ENCODE measurements around the gene KIZ.

The KIZ gene

GRCh38 chr20:21102603-21103311, 23.1 kb upstream of the KIZ start:
- peak overlapping the region; percentile 44 for H3K18ac ChIP-seq (ENCODE audit: low read length)
- no peak overlapping the region for H2BK12ac ChIP-seq (ENCODE audit: low read length)
- H3K79me1 ChIP-seq (ENCODE audit: low read depth, low read length) = peaks cover 2% of the 10 kb centered on the region
- no peak overlapping the region for H4K8ac ChIP-seq (ENCODE audit: low read depth, low read length)
- no peak overlapping the region for H2BK120ac ChIP-seq (ENCODE audit: low read depth, low read length)
- H3K9me3 ChIP-seq (replicated peaks in 1 of 2; ENCODE audit: control insufficient read depth in 2 of 2, insufficient read depth in 1 of 2, low read depth in 1 of 2, low read length in 2 of 2) = no peaks in the 10 kb centered on the region
- peaks cover 48 to 100% (median 92%) of the 10 kb centered on the region in 3 experiments for H3K27me3 ChIP-seq (ENCODE audit: control insufficient read depth in 3 of 3, insufficient read depth in 3 of 3, low read depth in 1 of 3, low read length in 3 of 3)
- peaks cover 19 to 26% of the 10 kb centered on the region in 2 donors for H3K4me1 ChIP-seq (ENCODE audit: control insufficient read depth in 2 of 2, insufficient read depth in 1 of 2, low read depth in 1 of 2, low read length in 2 of 2)
- H3K14ac ChIP-seq (ENCODE audit: low read length) = no peak overlapping the region
- no peak for DNase-seq (ENCODE audit: low spot score)
- H3K4me3 ChIP-seq (ENCODE audit: low read length in 2 of 2) = peak overlapping the region; percentile 10 to 17
- no peak overlapping the region for H3K27ac ChIP-seq (replicated peaks; ENCODE audit: low read length)
- no peak overlapping the region for H4K91ac ChIP-seq (ENCODE audit: low read depth, low read length, poor library complexity)
- peak overlapping the region; percentile 82 for H3K23ac ChIP-seq (ENCODE audit: low read depth, low read length, poor library complexity)
- no peak overlapping the region for H3K4ac ChIP-seq (ENCODE audit: low read length)
- H2BK15ac ChIP-seq (ENCODE audit: low read length) = no peak overlapping the region
- no peaks in the 10 kb centered on the region for H3K36me3 ChIP-seq (replicated peaks in 1 of 2; ENCODE audit: control insufficient read depth in 2 of 2, insufficient read depth in 2 of 2, low read length in 2 of 2)
- no peak overlapping the region for H2AK5ac ChIP-seq (ENCODE audit: low read depth, low read length)
- peak overlapping the region; percentile 94 for H2AFZ ChIP-seq (ENCODE audit: low read length)
- H3K9ac ChIP-seq (ENCODE audit: low read depth, low read length, poor library complexity) = peak overlapping the region; percentile 33
- H3K4me2 ChIP-seq (ENCODE audit: insufficient read depth, low read length, poor library complexity, severe bottlenecking) = peak overlapping the region; percentile 64
- no peak overlapping the region for H2BK5ac ChIP-seq (ENCODE audit: low read length)
- WGBS, 2 donors (ENCODE audit: extremely low coverage in 2 of 2, insufficient read length in 2 of 2, insufficient replicate concordance in 1 of 2) = no CpG with 5 or more reads among the region's 38 CpGs

- no peak overlapping the region for H4K8ac ChIP-seq (ENCODE audit: low read depth, low read length)
- H2BK120ac ChIP-seq (ENCODE audit: low read depth, low read length) = no peak overlapping the region
- H3K9ac ChIP-seq (ENCODE audit: low read depth, low read length, poor library complexity) = no peak overlapping the region
- H3K9me3 ChIP-seq (replicated peaks in 1 of 2; ENCODE audit: control insufficient read depth in 2 of 2, insufficient read depth in 1 of 2, low read depth in 1 of 2, low read length in 2 of 2) = no peaks in the 10 kb centered on the region
- H3K79me1 ChIP-seq (ENCODE audit: low read depth, low read length) = peaks cover 2% of the 10 kb centered on the region
- no peak overlapping the region for H2BK15ac ChIP-seq (ENCODE audit: low read length)
- no CpG with 5 or more reads among the region's 32 CpGs for WGBS, 2 donors (ENCODE audit: extremely low coverage in 2 of 2, insufficient read length in 2 of 2, insufficient replicate concordance in 1 of 2)
- H2AFZ ChIP-seq (ENCODE audit: low read length) = no peak overlapping the region
- H2BK12ac ChIP-seq (ENCODE audit: low read length) = no peak overlapping the region
- no peak overlapping the region for H3K14ac ChIP-seq (ENCODE audit: low read length)
- H2AK5ac ChIP-seq (ENCODE audit: low read depth, low read length) = no peak overlapping the region
- DNase-seq (ENCODE audit: low spot score) = no peak
- H3K27ac ChIP-seq (replicated peaks; ENCODE audit: low read length) = no peak overlapping the region
- H3K4ac ChIP-seq (ENCODE audit: low read length) = no peak overlapping the region
- no peak overlapping the region for H3K4me3 ChIP-seq (ENCODE audit: low read length in 2 of 2)
- peaks cover 48 to 100% (median 93%) of the 10 kb centered on the region in 3 experiments for H3K27me3 ChIP-seq (ENCODE audit: control insufficient read depth in 3 of 3, insufficient read depth in 3 of 3, low read depth in 1 of 3, low read length in 3 of 3)
- no peak overlapping the region for H3K23ac ChIP-seq (ENCODE audit: low read depth, low read length, poor library complexity)
- no peaks in the 10 kb centered on the region for H3K36me3 ChIP-seq (replicated peaks in 1 of 2; ENCODE audit: control insufficient read depth in 2 of 2, insufficient read depth in 2 of 2, low read length in 2 of 2)
- H3K4me2 ChIP-seq (ENCODE audit: insufficient read depth, low read length, poor library complexity, severe bottlenecking) = no peak overlapping the region
- H4K91ac ChIP-seq (ENCODE audit: low read depth, low read length, poor library complexity) = no peak overlapping the region
- H3K18ac ChIP-seq (ENCODE audit: low read length) = no peak overlapping the region
- no peak overlapping the region for H2BK5ac ChIP-seq (ENCODE audit: low read length)
- H3K4me1 ChIP-seq (ENCODE audit: control insufficient read depth in 2 of 2, insufficient read depth in 1 of 2, low read depth in 1 of 2, low read length in 2 of 2) = peaks cover 19 to 26% of the 10 kb centered on the region in 2 donors
Measured at GRCh38 chr20:21103582-21104465, 22.1 kb upstream of the KIZ start.

DNA sequence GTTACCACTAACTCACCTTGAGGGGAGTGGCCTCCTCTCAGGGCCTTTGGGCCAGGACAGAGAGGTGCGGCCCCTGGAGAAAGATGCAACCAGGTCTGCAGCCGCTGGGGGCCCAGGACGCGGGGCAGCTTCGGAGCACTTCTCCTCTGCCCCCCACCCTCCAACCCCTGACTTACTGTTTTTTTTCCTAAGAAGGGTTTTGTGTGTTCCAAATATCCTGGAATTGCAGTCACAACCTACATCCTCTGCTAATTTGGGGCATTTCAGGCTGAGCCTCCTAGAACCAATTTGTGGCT, 21.5 kb upstream of the KIZ start:
- Histone ChIP-seq H3K4me2 (ENCODE audit: insufficient read depth, low read length, poor library complexity, severe bottlenecking) (no peak overlapping the region), H2BK15ac (ENCODE audit: low read length) (no peak overlapping the region), H2AK5ac (ENCODE audit: low read depth, low read length) (no peak overlapping the region), H3K23ac (ENCODE audit: low read depth, low read length, poor library complexity) (no peak overlapping the region), H4K91ac (ENCODE audit: low read depth, low read length, poor library complexity) (no peak overlapping the region), H3K14ac (ENCODE audit: low read length) (no peak overlapping the region), H3K9ac (ENCODE audit: low read depth, low read length, poor library complexity) (no peak overlapping the region), H3K18ac (ENCODE audit: low read length) (no peak overlapping the region), H2AFZ (ENCODE audit: low read length) (no peak overlapping the region), H2BK120ac (ENCODE audit: low read depth, low read length) (no peak overlapping the region), H3K4me1 (ENCODE audit: control insufficient read depth in 2 of 2, insufficient read depth in 1 of 2, low read depth in 1 of 2, low read length in 2 of 2) (peaks cover 19 to 26% of the 10 kb centered on the region in 2 donors), H2BK5ac (ENCODE audit: low read length) (no peak overlapping the region), H4K8ac (ENCODE audit: low read depth, low read length) (no peak overlapping the region), H3K4ac (ENCODE audit: low read length) (no peak overlapping the region), H3K27ac (replicated peaks; ENCODE audit: low read length) (no peak overlapping the region), H3K27me3 (ENCODE audit: control insufficient read depth in 3 of 3, insufficient read depth in 3 of 3, low read depth in 1 of 3, low read length in 3 of 3) (peaks cover 48 to 100% (median 91%) of the 10 kb centered on the region in 3 experiments), H2BK12ac (ENCODE audit: low read length) (no peak overlapping the region), H3K4me3 (ENCODE audit: low read length in 2 of 2) (no peak overlapping the region), H3K9me3 (replicated peaks in 1 of 2; ENCODE audit: control insufficient read depth in 2 of 2, insufficient read depth in 1 of 2, low read depth in 1 of 2, low read length in 2 of 2) (no peaks in the 10 kb centered on the region), H3K36me3 (replicated peaks in 1 of 2; ENCODE audit: control insufficient read depth in 2 of 2, insufficient read depth in 2 of 2, low read length in 2 of 2) (no peaks in the 10 kb centered on the region), H3K79me1 (ENCODE audit: low read depth, low read length) (peaks cover 2% of the 10 kb centered on the region)
- WGBS, 2 donors (ENCODE audit: extremely low coverage in 2 of 2, insufficient read length in 2 of 2, insufficient replicate concordance in 1 of 2) = no CpG with 5 or more reads among the region's 5 CpGs
- no peak for DNase-seq (ENCODE audit: low spot score)

DNA sequence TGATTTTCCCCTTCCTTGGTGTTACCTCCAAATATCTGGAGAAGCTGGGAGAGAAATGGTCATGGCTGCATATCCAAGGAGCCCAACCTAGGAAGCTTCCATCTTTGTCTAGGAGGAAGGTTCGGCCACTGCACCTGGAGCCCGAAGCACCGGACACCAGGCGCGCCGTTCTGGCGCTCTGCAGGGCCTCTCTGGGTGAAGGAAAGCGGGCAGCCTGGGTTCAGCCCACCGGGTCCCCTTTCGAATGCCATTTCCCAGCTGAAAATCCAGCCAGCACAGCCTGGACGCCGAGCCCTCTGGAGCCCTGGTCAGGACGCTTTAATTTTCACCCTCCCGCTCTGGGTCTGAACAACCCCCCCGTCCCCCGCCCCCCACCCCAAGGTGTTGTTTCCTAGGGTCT, 21.0 kb upstream of the KIZ start:
- Histone ChIP-seq H2BK5ac (ENCODE audit: low read length) (no peak overlapping the region), H4K91ac (ENCODE audit: low read depth, low read length, poor library complexity) (no peak overlapping the region), H3K27me3 (ENCODE audit: control insufficient read depth in 3 of 3, insufficient read depth in 3 of 3, low read depth in 1 of 3, low read length in 3 of 3) (peaks cover 48 to 100% (median 86%) of the 10 kb centered on the region in 3 experiments), H3K23ac (ENCODE audit: low read depth, low read length, poor library complexity) (no peak overlapping the region), H3K4me2 (ENCODE audit: insufficient read depth, low read length, poor library complexity, severe bottlenecking) (no peak overlapping the region), H2AFZ (ENCODE audit: low read length) (peak overlapping the region; percentile 83), H3K4ac (ENCODE audit: low read length) (no peak overlapping the region), H2AK5ac (ENCODE audit: low read depth, low read length) (no peak overlapping the region), H2BK15ac (ENCODE audit: low read length) (no peak overlapping the region), H3K4me3 (ENCODE audit: low read length in 2 of 2) (no peak overlapping the region), H3K18ac (ENCODE audit: low read length) (no peak overlapping the region), H3K9ac (ENCODE audit: low read depth, low read length, poor library complexity) (no peak overlapping the region), H2BK12ac (ENCODE audit: low read length) (no peak overlapping the region), H3K14ac (ENCODE audit: low read length) (no peak overlapping the region), H3K79me1 (ENCODE audit: low read depth, low read length) (peaks cover 2% of the 10 kb centered on the region), H3K36me3 (replicated peaks in 1 of 2; ENCODE audit: control insufficient read depth in 2 of 2, insufficient read depth in 2 of 2, low read length in 2 of 2) (no peaks in the 10 kb centered on the region), H3K27ac (replicated peaks; ENCODE audit: low read length) (no peak overlapping the region), H3K9me3 (replicated peaks in 1 of 2; ENCODE audit: control insufficient read depth in 2 of 2, insufficient read depth in 1 of 2, low read depth in 1 of 2, low read length in 2 of 2) (no peaks in the 10 kb centered on the region), H3K4me1 (ENCODE audit: control insufficient read depth in 2 of 2, insufficient read depth in 1 of 2, low read depth in 1 of 2, low read length in 2 of 2) (peaks cover 19 to 26% of the 10 kb centered on the region in 2 donors), H2BK120ac (ENCODE audit: low read depth, low read length) (no peak overlapping the region), H4K8ac (ENCODE audit: low read depth, low read length) (no peak overlapping the region)
- WGBS, 2 donors (ENCODE audit: extremely low coverage in 2 of 2, insufficient read length in 2 of 2, insufficient replicate concordance in 1 of 2) = no CpG with 5 or more reads among the region's 16 CpGs
- DNase-seq (ENCODE audit: low spot score) = no peak
